Measurements from ENCODE around the gene PCNX2. TPM values are rescaled to one million over a fixed set of nuclear protein-coding genes. Genes with fewer than 3 reads are reported as not detected.

PCNX2 gene
- total RNA-seq, 3 donors from 2014 or later, result 15.1 to 17.3 (median 15.3) TPM

- no peaks in the 10 kb centered on the region for H3K9me3 Mint-ChIP-seq
- DNase-seq (no peak), ATAC-seq (no peak)
- no peaks in the 10 kb centered on the region for H3K27me3 Mint-ChIP-seq (ENCODE audit: low read depth)
- H3K4me3 Mint-ChIP-seq, result no peak overlapping the region
- H3K36me3 Mint-ChIP-seq (ENCODE audit: insufficient read depth), result peaks cover 15% of the 10 kb centered on the region
- no peaks in the 10 kb centered on the region for H3K4me1 Mint-ChIP-seq (ENCODE audit: low read depth)
Measured at GRCh38 chr1:233237647-233238046, 57.9 kb downstream of the PCNX2 start.

- ATAC-seq (no peak), DNase-seq (no peak)
- Mint-ChIP-seq H3K4me1 (ENCODE audit: low read depth) (no peaks in the 10 kb centered on the region), H3K9me3 (no peaks in the 10 kb centered on the region), H3K4me3 (no peak overlapping the region), H3K36me3 (ENCODE audit: insufficient read depth) (peaks cover 23% of the 10 kb centered on the region), H3K27me3 (ENCODE audit: low read depth) (no peaks in the 10 kb centered on the region)
Measured at GRCh38 chr1:233233508-233234040, 62.0 kb downstream of the PCNX2 start.

- Mint-ChIP-seq H3K4me3 (no peak overlapping the region), H3K36me3 (ENCODE audit: insufficient read depth) (peaks cover 26% of the 10 kb centered on the region), H3K27me3 (ENCODE audit: low read depth) (no peaks in the 10 kb centered on the region), H3K9me3 (no peaks in the 10 kb centered on the region), H3K4me1 (ENCODE audit: low read depth) (no peaks in the 10 kb centered on the region)
- ATAC-seq (no peak), DNase-seq (no peak)
Measured at GRCh38 chr1:233230011-233230410, 65.5 kb downstream of the PCNX2 start.

- H3K4me3 Mint-ChIP-seq, result no peak overlapping the region
- H3K36me3 Mint-ChIP-seq (ENCODE audit: insufficient read depth), result peaks cover 26% of the 10 kb centered on the region
- ATAC-seq (no peak), DNase-seq (no peak)
- H3K4me1 Mint-ChIP-seq (ENCODE audit: low read depth), result no peaks in the 10 kb centered on the region
- no peaks in the 10 kb centered on the region for H3K27me3 Mint-ChIP-seq (ENCODE audit: low read depth)
- H3K9me3 Mint-ChIP-seq, result no peaks in the 10 kb centered on the region
Measured at GRCh38 chr1:233229288-233229687, 66.2 kb downstream of the PCNX2 start.

- Mint-ChIP-seq H3K9me3 (no peaks in the 10 kb centered on the region), H3K36me3 (ENCODE audit: insufficient read depth) (peaks cover 24% of the 10 kb centered on the region), H3K4me3 (no peak overlapping the region), H3K4me1 (ENCODE audit: low read depth) (no peaks in the 10 kb centered on the region), H3K27me3 (ENCODE audit: low read depth) (no peaks in the 10 kb centered on the region)
- no peak for DNase-seq
- no peak for ATAC-seq
Measured at GRCh38 chr1:233227930-233228465, 67.5 kb downstream of the PCNX2 start.

GRCh38 chr1:233224311-233224710, 71.2 kb downstream of the PCNX2 start:
- Mint-ChIP-seq H3K4me3 (no peak overlapping the region), H3K9me3 (no peaks in the 10 kb centered on the region), H3K36me3 (ENCODE audit: insufficient read depth) (peaks cover 31% of the 10 kb centered on the region), H3K27me3 (ENCODE audit: low read depth) (no peaks in the 10 kb centered on the region), H3K4me1 (ENCODE audit: low read depth) (no peaks in the 10 kb centered on the region)
- no peak for DNase-seq
- ATAC-seq, result no peak

- Mint-ChIP-seq H3K9me3 (no peaks in the 10 kb centered on the region), H3K4me3 (no peak overlapping the region), H3K4me1 (ENCODE audit: low read depth) (no peaks in the 10 kb centered on the region), H3K27me3 (ENCODE audit: low read depth) (no peaks in the 10 kb centered on the region), H3K36me3 (ENCODE audit: insufficient read depth) (peaks cover 22% of the 10 kb centered on the region)
- DNase-seq, result no peak
- ATAC-seq, result no peak
Measured at GRCh38 chr1:233217832-233218231, 77.7 kb downstream of the PCNX2 start.

- no peak overlapping the region for H3K4me3 Mint-ChIP-seq
- no peaks in the 10 kb centered on the region for H3K4me1 Mint-ChIP-seq (ENCODE audit: low read depth)
- H3K36me3 Mint-ChIP-seq (ENCODE audit: insufficient read depth), result peaks cover 29% of the 10 kb centered on the region
- ATAC-seq, result no peak
- no peak for DNase-seq
- H3K9me3 Mint-ChIP-seq, result no peaks in the 10 kb centered on the region
- H3K27me3 Mint-ChIP-seq (ENCODE audit: low read depth), result no peaks in the 10 kb centered on the region
Measured at GRCh38 chr1:233216009-233216408, 79.5 kb downstream of the PCNX2 start.

GRCh38 chr1:233215135-233215760, 80.3 kb downstream of the PCNX2 start:
- Mint-ChIP-seq H3K4me1 (ENCODE audit: low read depth) (no peaks in the 10 kb centered on the region), H3K27me3 (ENCODE audit: low read depth) (no peaks in the 10 kb centered on the region), H3K36me3 (ENCODE audit: insufficient read depth) (peaks cover 23% of the 10 kb centered on the region), H3K9me3 (no peaks in the 10 kb centered on the region), H3K4me3 (no peak overlapping the region)
- ATAC-seq (no peak), DNase-seq (no peak)

- Mint-ChIP-seq H3K9me3 (no peaks in the 10 kb centered on the region), H3K36me3 (ENCODE audit: insufficient read depth) (peaks cover 26% of the 10 kb centered on the region), H3K4me3 (no peak overlapping the region), H3K4me1 (ENCODE audit: low read depth) (no peaks in the 10 kb centered on the region), H3K27me3 (ENCODE audit: low read depth) (no peaks in the 10 kb centered on the region)
- DNase-seq (no peak), ATAC-seq (no peak)
Measured at GRCh38 chr1:233211595-233211994, 83.9 kb downstream of the PCNX2 start.

GRCh38 chr1:233211106-233211505, 84.4 kb downstream of the PCNX2 start:
- H3K36me3 Mint-ChIP-seq (ENCODE audit: insufficient read depth), result peaks cover 27% of the 10 kb centered on the region
- no peaks in the 10 kb centered on the region for H3K9me3 Mint-ChIP-seq
- no peaks in the 10 kb centered on the region for H3K4me1 Mint-ChIP-seq (ENCODE audit: low read depth)
- no peak overlapping the region for H3K4me3 Mint-ChIP-seq
- no peaks in the 10 kb centered on the region for H3K27me3 Mint-ChIP-seq (ENCODE audit: low read depth)
- no peak for ATAC-seq
- no peak for DNase-seq

GRCh38 chr1:233209481-233209880, 86.0 kb downstream of the PCNX2 start:
- H3K9me3 Mint-ChIP-seq, result no peaks in the 10 kb centered on the region
- no peaks in the 10 kb centered on the region for H3K27me3 Mint-ChIP-seq (ENCODE audit: low read depth)
- peaks cover 31% of the 10 kb centered on the region for H3K36me3 Mint-ChIP-seq (ENCODE audit: insufficient read depth)
- no peaks in the 10 kb centered on the region for H3K4me1 Mint-ChIP-seq (ENCODE audit: low read depth)
- H3K4me3 Mint-ChIP-seq, result no peak overlapping the region
- DNase-seq, result no peak
- no peak for ATAC-seq

- DNase-seq (no peak), ATAC-seq (no peak)
- no peak overlapping the region for H3K4me3 Mint-ChIP-seq
- no peaks in the 10 kb centered on the region for H3K9me3 Mint-ChIP-seq
- H3K36me3 Mint-ChIP-seq (ENCODE audit: insufficient read depth), result peaks cover 37% of the 10 kb centered on the region
- H3K27me3 Mint-ChIP-seq (ENCODE audit: low read depth), result no peaks in the 10 kb centered on the region
- H3K4me1 Mint-ChIP-seq (ENCODE audit: low read depth), result no peaks in the 10 kb centered on the region
Measured at GRCh38 chr1:233208687-233209086, 86.8 kb downstream of the PCNX2 start.

- H3K4me3 Mint-ChIP-seq, result no peak overlapping the region
- H3K36me3 Mint-ChIP-seq (ENCODE audit: insufficient read depth), result peaks cover 65% of the 10 kb centered on the region
- peaks cover 8% of the 10 kb centered on the region for H3K9me3 Mint-ChIP-seq
- no peaks in the 10 kb centered on the region for H3K4me1 Mint-ChIP-seq (ENCODE audit: low read depth)
- H3K27me3 Mint-ChIP-seq (ENCODE audit: low read depth), result no peaks in the 10 kb centered on the region
- ATAC-seq, result no peak
- DNase-seq, result no peak
Measured at GRCh38 chr1:233197940-233198339, 97.6 kb downstream of the PCNX2 start.

- Mint-ChIP-seq H3K4me3 (no peak overlapping the region), H3K36me3 (ENCODE audit: insufficient read depth) (peaks cover 64% of the 10 kb centered on the region), H3K9me3 (peaks cover 8% of the 10 kb centered on the region), H3K4me1 (ENCODE audit: low read depth) (no peaks in the 10 kb centered on the region), H3K27me3 (ENCODE audit: low read depth) (no peaks in the 10 kb centered on the region)
- DNase-seq, result no peak
- no peak for ATAC-seq
Measured at GRCh38 chr1:233193741-233194140, 101.8 kb downstream of the PCNX2 start.

All from activated T-cell treated with anti-CD3 and anti-CD28 coated beads, Interleukin-2, amount 50 U/mL, for 4 hours (primary cell).